Skeletal muscle satellite cell (primary cell): ENCODE results near the gene TBXAS1.
"Not testable (repeated sequence)": the region's sequence is repeated elsewhere in the genome, so short reads cannot be mapped to it uniquely, and the experiment has no call there.

Source experiments
- H3K27me3 ChIP-seq: 2 replicates; pipeline ENCODE4 v1.7.0; 2013; ENCODE audit warnings: low read length; ENCODE audit not compliant: control insufficient read depth, insufficient read depth
- H3K36me3 ChIP-seq: 2 replicates; pipeline ENCODE4 v1.7.0; 2013; ENCODE audit warnings: mild to moderate bottlenecking, control low read depth, low read length; ENCODE audit not compliant: insufficient read depth
- H3K4me1 ChIP-seq: 2 replicates; pipeline ENCODE4 v1.7.0; 2013; ENCODE audit warnings: low read length; ENCODE audit not compliant: control insufficient read depth, insufficient read depth
- H3K4me2 ChIP-seq: 2 replicates; pipeline ENCODE4 v1.7.0; 2013; ENCODE audit warnings: mild to moderate bottlenecking, low read length
- H3K4me3 ChIP-seq: 2 replicates; pipeline ENCODE4 v1.7.0; 2013; ENCODE audit warnings: low read length
- H3K9ac ChIP-seq: 2 replicates; pipeline ENCODE4 v1.7.0; 2013; ENCODE audit warnings: mild to moderate bottlenecking, low read depth, low read length, moderate library complexity
- H3K9me3 ChIP-seq: replicated peaks from 2 replicates; pipeline ENCODE4 v1.7.0; 2013; ENCODE audit warnings: mild to moderate bottlenecking, control low read depth, low read length

The TBXAS1 gene

GRCh38 chr7:139827042-139827441, 2.0 kb upstream of the TBXAS1 start:
- Histone ChIP-seq H3K9ac (no peak overlapping the region), H3K4me2 (no peak overlapping the region), H3K4me1 (peaks cover 28% of the 10 kb centered on the region), H3K4me3 (no peak overlapping the region), H3K27me3 (peaks cover 11% of the 10 kb centered on the region), H3K36me3 (no peaks in the 10 kb centered on the region), H3K9me3 (no peaks in the 10 kb centered on the region)

- Histone ChIP-seq H3K9ac (no peak overlapping the region), H3K4me3 (no peak overlapping the region), H3K27me3 (no peaks in the 10 kb centered on the region), H3K9me3 (no peaks in the 10 kb centered on the region), H3K4me2 (no peak overlapping the region), H3K36me3 (no peaks in the 10 kb centered on the region), H3K4me1 (peaks cover 28% of the 10 kb centered on the region)
Measured at GRCh38 chr7:139828446-139828845, 618 bp upstream of the TBXAS1 start.

GRCh38 chr7:139829775-139830117, 682 bp downstream of the TBXAS1 start:
- Histone ChIP-seq H3K27me3 (no peaks in the 10 kb centered on the region), H3K4me3 (no peak overlapping the region), H3K36me3 (no peaks in the 10 kb centered on the region), H3K4me1 (peaks cover 28% of the 10 kb centered on the region), H3K9ac (no peak overlapping the region), H3K9me3 (no peaks in the 10 kb centered on the region), H3K4me2 (peak overlapping the region; percentile 41)

- Histone ChIP-seq H3K4me3 (no peak overlapping the region), H3K4me2 (peak overlapping the region; percentile 41), H3K36me3 (no peaks in the 10 kb centered on the region), H3K4me1 (peaks cover 28% of the 10 kb centered on the region), H3K9me3 (no peaks in the 10 kb centered on the region), H3K9ac (no peak overlapping the region), H3K27me3 (no peaks in the 10 kb centered on the region)
Measured at GRCh38 chr7:139830292-139830691, 1.2 kb downstream of the TBXAS1 start.

GRCh38 chr7:139830782-139831501, 1.9 kb downstream of the TBXAS1 start:
- H3K4me2 ChIP-seq = no peak overlapping the region
- H3K27me3 ChIP-seq = no peaks in the 10 kb centered on the region
- no peak overlapping the region for H3K9ac ChIP-seq
- H3K4me3 ChIP-seq = no peak overlapping the region
- no peaks in the 10 kb centered on the region for H3K36me3 ChIP-seq
- no peaks in the 10 kb centered on the region for H3K9me3 ChIP-seq
- H3K4me1 ChIP-seq = peaks cover 21% of the 10 kb centered on the region

GRCh38 chr7:139835848-139836247, 6.8 kb downstream of the TBXAS1 start:
- H3K27me3 ChIP-seq, H3K9me3 ChIP-seq, H3K9ac ChIP-seq, H3K36me3 ChIP-seq, H3K4me3 ChIP-seq, H3K4me1 ChIP-seq, H3K4me2 ChIP-seq: not testable (repeated sequence)

GRCh38 chr7:139837291-139837690, 8.2 kb downstream of the TBXAS1 start:
- H3K9me3 ChIP-seq, H3K9ac ChIP-seq, H3K4me1 ChIP-seq, H3K4me2 ChIP-seq, H3K36me3 ChIP-seq, H3K27me3 ChIP-seq, H3K4me3 ChIP-seq: not testable (repeated sequence)

GRCh38 chr7:139838276-139838675, 9.2 kb downstream of the TBXAS1 start:
- Histone ChIP-seq H3K36me3 (no peaks in the 10 kb centered on the region), H3K9ac (no peak overlapping the region), H3K27me3 (no peaks in the 10 kb centered on the region), H3K4me3 (no peak overlapping the region), H3K4me1 (no peaks in the 10 kb centered on the region), H3K9me3 (no peaks in the 10 kb centered on the region), H3K4me2 (no peak overlapping the region)

- Histone ChIP-seq H3K4me2 (no peak overlapping the region), H3K4me1 (no peaks in the 10 kb centered on the region), H3K9me3 (no peaks in the 10 kb centered on the region), H3K4me3 (no peak overlapping the region), H3K36me3 (no peaks in the 10 kb centered on the region), H3K27me3 (no peaks in the 10 kb centered on the region), H3K9ac (no peak overlapping the region)
Measured at GRCh38 chr7:139838876-139839275, 9.8 kb downstream of the TBXAS1 start.

- Histone ChIP-seq H3K36me3 (no peaks in the 10 kb centered on the region), H3K9ac (no peak overlapping the region), H3K4me2 (no peak overlapping the region), H3K4me3 (no peak overlapping the region), H3K9me3 (no peaks in the 10 kb centered on the region), H3K27me3 (no peaks in the 10 kb centered on the region), H3K4me1 (no peaks in the 10 kb centered on the region)
Measured at GRCh38 chr7:139840776-139841175, 11.7 kb downstream of the TBXAS1 start.

- H3K4me3 ChIP-seq = peak overlapping the region; percentile 41
- no peaks in the 10 kb centered on the region for H3K4me1 ChIP-seq
Measured at GRCh38 chr7:139842401-139843210, 13.5 kb downstream of the TBXAS1 start.

GRCh38 chr7:139843211-139843537, 14.1 kb downstream of the TBXAS1 start:
- not testable (repeated sequence) for H3K9ac ChIP-seq, H3K9me3 ChIP-seq, H3K36me3 ChIP-seq, H3K27me3 ChIP-seq, H3K4me1 ChIP-seq, H3K4me2 ChIP-seq, H3K4me3 ChIP-seq

More at GRCh38 chr7:139842401-139843210, 13.5 kb downstream of the TBXAS1 start:
- H3K9ac ChIP-seq = no peak overlapping the region
- no peaks in the 10 kb centered on the region for H3K36me3 ChIP-seq
- no peaks in the 10 kb centered on the region for H3K9me3 ChIP-seq
- peak overlapping the region; percentile 43 for H3K4me2 ChIP-seq
- H3K27me3 ChIP-seq = no peaks in the 10 kb centered on the region
